A673 (cell line): Measurements from ENCODE around the gene PIP5K1A.

ENCODE experiments used
- EZH2 ChIP-seq: fragments of 200-600 bp; sonication (generic); IDR thresholded peaks from 2 replicates; pipeline ENCODE4 v1.6.1; 2017; ENCODE audit warnings: borderline replicate concordance, low read depth, mild to moderate bottlenecking, mixed read lengths, antibody characterized with exemption, low read length; ENCODE audit not compliant: poor library complexity, severe bottlenecking
- TF ChIP-seq, protein P1 (sequence below): fragments of 300-800, 200-600 bp; sonication (generic); conservative IDR thresholded peaks from 2 replicates; pipeline ENCODE4 v1.5.1; 2017; ENCODE audit warnings: low read depth, mild to moderate bottlenecking, antibody characterized with exemption, low read length, moderate library complexity, mixed read lengths

DNA sequence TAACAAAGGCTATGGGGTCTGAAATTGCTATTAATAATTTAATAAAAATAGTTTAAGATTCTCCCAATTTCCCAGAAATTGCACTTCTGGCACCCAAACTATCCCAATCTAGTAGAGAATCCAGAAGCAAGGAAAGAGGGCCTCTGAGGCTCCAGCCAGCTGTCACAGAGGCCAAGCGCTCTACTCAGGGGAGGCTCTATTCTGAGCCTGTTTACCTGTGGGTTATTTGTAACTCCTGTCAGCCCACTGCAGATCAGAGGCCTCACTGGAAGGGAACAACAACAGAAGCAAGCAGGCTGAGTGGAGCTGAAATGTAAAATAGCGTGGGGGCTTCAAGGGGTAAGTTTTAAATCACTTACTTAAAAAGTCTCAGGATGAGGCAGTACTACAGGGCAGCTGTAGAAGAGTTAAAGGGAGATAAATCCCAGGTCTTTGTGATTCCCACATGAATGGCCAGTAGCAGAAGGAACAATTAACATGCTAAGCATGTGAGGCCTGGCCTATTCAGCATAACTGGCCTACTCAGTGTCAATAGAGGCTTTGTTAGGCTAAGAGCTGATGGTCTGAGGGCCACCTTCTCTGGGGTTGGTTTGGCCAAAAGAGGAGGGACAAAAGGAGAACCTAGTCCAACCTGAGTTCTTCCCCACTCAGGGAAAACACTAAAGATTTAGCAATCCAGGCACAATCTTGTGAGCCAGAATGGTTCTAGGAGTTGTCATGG is 96.5 kb downstream of the PIP5K1A start:
- TF ChIP-seq EZH2, result no peak
- TF ChIP-seq, protein P1, sequence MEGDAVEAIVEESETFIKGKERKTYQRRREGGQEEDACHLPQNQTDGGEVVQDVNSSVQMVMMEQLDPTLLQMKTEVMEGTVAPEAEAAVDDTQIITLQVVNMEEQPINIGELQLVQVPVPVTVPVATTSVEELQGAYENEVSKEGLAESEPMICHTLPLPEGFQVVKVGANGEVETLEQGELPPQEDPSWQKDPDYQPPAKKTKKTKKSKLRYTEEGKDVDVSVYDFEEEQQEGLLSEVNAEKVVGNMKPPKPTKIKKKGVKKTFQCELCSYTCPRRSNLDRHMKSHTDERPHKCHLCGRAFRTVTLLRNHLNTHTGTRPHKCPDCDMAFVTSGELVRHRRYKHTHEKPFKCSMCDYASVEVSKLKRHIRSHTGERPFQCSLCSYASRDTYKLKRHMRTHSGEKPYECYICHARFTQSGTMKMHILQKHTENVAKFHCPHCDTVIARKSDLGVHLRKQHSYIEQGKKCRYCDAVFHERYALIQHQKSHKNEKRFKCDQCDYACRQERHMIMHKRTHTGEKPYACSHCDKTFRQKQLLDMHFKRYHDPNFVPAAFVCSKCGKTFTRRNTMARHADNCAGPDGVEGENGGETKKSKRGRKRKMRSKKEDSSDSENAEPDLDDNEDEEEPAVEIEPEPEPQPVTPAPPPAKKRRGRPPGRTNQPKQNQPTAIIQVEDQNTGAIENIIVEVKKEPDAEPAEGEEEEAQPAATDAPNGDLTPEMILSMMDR, result no peak
